Measurements from ENCODE around the gene CCDC40.

The CCDC40 gene

GRCh38 chr17:80000981-80001775, 35.3 kb upstream of the CCDC40 start:
- no peak for DNase-seq (ENCODE audit: low read depth)

- DNase-seq (ENCODE audit: low read depth): no peak
These were observed 34.3 kb upstream of the CCDC40 start for GRCh38 chr17:80002070-80002641.

DNA sequence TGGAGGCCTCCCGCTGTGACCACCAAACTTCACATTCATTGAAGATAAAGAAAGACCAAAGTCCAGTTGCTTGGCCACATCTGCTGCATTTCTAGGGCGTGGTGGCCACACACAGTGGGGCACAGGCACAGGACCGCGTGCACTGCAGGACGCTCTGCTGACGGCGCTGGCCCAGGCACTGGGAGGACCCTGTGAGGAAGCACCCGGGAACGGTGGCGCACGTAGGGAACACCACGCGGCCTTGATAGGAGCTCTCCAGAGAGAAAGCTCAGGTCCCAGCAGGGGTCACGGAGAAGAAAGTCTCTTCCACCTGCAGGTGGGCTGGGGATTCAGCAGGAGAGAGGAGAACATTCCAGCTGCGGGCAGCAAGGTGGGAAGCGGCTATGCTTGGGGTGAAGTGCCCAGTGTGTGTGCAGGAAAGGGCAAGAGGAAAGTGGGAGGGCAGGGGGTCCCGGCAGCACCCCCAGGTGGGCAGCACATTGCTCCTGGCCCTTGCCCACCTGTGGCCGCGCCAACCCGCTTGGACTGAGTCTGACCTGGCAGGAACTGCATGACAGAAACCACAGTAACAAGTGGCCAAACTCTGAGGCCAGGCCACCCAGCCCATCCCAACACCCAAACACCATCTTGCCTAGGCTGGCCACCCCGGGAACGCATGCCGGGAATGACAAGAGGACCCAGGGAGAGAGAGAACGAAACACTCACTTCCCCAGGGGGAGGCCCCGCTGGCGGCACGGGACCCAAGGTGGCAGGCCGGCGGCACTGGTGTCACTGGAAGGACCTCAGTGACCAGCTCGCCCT, 33.6 kb upstream of the CCDC40 start:
- DNase-seq (ENCODE audit: low read depth): no peak

DNA sequence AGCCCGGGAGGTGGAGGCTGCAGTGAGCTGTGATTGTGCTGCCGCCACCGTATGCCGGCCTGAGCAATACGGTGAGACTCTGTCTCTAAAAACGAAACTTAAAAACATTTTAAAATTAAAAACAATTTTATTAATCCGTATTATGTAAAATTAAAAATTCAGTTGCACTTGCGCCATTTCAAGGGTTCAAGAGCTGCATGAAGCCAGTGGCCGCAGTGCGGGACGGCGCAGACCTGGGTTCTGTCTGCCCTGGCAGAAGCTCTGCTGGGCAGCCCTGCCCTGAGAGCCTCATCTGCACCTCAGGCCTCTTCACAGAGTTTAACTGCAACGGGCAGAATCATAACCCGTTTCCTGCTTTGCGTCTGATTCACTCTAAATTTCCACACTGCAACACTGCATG, 32.5 kb upstream of the CCDC40 start:
- no peak for DNase-seq (ENCODE audit: low read depth)

DNA sequence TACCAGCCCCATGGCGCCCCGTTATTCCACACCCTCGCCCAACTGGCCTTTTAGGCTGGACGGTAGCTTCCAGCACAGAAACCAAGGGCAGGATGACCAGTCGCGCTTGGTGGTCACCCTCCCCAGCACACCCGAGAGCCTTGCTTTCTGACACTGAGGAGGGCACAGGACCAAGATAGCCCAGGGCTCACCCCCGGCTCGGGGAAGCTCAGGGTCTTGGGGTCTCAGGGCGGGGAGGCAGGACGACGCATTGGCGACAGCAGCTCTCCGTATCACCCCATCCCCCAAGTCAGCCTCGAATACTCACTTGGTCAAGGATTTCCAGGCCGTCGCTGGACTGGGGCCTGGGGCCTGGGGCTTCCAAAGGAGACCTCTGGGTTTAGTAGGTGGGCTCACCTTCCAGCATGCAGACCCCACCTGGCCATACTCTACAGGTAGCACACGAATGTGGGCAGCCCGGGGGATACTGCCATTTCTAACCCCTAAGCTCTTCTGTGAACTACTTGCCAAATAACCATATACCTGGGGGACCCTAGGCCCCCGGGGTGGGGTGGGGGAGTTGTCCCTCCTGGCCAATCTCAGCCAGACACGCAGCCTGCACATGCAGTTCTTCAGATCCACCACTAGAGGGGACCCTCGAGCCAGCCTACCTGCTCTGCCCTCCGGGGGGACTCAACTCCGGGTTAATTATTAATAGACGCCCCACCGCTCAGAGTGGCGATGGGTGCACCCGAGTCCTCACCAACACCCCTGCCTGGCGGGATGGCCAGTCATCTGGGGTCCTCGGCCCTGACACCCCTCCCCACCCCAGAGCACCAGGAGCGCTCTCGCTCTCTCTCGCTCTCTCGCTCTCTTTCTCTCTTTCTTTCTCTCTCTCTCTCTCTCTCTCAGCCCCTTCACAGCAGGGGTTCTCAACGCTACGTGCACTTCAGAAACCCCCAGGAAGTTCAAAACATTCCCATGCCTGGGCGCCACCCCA, 30.8 kb upstream of the CCDC40 start:
- DNase-seq (ENCODE audit: low read depth): no peak

DNA sequence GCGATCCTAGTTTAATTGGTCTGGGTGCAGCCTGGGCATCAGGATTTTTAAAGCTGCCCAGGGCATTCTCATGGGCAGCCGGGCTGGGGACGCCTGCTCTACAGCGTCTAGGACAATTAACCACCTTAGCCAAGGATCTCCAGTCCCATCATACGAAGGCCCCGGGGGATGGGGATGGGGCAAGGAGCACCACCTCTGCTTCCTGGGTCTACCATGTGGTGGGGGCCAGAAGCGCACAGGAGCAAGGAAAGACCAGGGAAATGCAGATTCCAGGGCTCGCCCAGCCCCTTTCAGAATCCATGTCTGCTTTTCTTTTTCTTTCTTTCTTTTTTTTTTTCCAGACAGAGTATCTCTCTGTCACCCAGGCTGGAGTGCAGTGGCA, 30.1 kb upstream of the CCDC40 start:
- no peak for DNase-seq (ENCODE audit: low read depth)

DNA sequence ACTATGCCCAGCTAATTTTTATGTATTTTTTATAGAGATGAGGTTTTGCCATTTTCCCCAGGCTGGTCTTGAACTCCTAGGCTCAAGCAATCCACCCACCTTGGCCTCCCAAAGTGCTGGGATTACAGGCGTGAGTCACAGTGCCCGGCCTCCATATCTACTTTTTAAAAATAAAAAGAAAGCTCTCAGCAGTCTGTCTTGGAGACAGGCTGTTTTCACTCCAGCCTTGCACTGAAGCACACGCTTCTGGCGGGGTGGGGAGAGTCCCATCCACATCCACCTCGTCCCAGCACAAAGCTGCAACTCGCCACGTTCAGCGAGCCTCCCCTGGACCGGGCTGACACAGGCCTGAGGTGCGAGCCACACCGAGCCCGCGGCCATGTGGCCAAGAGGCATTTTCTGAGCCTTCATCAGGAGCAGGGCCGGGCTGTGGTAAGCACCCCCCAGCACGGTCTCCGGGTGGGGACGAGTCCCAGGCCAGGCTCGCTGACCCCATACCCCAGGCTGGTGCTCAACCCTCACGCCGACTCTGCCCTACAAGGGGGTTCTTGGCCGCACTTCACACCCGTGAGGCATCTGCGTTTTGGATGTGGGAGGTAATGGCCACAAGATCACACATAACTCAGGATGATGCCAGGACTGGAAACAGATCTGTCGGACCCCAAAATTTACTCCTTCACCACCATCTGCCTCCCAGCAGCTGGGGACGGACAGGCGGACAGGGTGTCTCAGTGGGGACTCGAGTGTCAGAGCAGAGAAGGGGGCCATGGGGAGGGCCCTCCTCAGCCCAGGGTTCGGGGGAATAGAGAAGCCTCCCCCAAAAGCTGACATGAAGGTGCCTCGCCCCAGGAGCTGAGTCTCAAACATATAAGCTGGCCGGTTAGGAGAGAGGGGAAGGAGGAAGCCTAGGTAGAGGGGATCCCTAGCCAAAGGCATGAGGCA, 29.4 kb upstream of the CCDC40 start:
- no peak for DNase-seq (ENCODE audit: low read depth)

- no peak for DNase-seq (ENCODE audit: low read depth)
These were observed 28.5 kb upstream of the CCDC40 start for GRCh38 chr17:80007939-80008338.

- DNase-seq (ENCODE audit: low read depth): no peak
These were observed 28.0 kb upstream of the CCDC40 start for GRCh38 chr17:80008383-80008840.

- DNase-seq (ENCODE audit: low read depth): no peak
These were observed 27.6 kb upstream of the CCDC40 start for GRCh38 chr17:80008848-80009247.

DNA sequence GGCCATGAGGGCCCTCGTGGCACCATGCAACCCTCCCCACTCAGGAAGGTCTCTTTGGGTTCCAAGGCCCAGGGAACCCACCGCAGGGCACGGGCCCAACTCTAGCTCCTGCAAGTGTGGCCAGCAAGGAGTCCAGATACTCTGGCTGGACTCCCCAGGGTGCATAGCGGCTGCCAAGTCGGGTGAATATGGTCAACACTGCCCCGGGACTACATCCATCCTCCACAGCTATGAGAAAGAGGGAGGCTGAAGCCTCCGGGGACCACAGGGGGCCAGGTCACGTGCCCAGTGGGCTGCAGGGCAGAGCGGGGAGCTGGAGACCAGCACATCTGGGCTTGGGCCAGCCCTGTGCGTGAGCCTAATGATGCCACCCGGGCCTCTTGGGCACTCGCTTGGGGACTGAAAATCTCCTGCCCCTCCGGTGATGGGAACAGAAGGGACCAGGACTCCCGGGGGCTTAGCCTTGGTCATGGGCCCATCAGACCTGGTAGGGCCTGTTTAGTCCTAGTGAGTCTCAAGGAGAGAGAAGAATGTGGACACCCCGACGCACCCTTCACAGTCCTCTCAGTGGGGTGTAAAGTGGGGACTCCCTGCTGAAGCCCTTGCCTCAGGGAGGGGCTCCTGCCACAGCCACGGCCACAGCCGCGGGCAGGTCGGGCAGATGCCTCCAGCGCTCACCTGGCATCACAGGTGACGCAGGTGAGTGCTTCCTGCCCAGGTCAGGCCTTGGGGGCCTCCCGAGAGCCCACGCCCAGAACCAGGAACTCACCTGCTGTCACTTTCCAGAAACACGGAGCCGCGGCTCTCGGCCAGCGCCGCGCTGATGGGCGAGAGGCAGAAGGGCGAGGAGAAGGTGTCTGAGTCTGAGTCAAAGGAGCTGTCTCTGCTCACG, 26.8 kb upstream of the CCDC40 start:
- DNase-seq (ENCODE audit: low read depth): no peak

DNA sequence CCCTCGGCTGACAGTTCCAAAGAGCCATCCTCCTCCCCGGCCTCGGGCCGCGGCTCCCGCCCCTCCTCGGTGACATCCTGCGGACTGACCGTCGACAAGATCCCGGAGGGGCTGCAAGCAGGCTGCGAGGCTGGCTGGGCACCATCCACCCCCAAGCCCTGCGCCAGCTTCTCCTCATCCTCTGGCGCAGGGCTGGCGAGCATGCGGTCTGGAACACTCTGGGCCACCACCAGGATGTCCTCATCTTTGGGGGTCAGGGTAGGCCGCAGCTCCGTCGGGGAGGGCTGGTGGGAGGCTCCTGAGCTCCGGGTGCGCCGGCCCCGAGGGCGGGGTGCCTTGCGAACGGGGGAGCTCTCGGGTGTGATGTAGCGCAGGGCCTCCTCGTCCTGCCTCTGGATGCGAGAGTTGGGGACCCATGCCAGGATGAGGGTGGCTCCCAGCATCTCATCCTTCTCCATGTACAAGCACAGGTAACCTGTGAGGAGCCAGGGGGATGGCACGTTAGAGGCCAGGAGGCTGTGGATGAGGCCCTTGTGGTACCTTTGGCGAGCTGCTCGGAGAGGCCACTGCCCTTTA, 26.1 kb upstream of the CCDC40 start:
- no peak for DNase-seq (ENCODE audit: low read depth)

DNA sequence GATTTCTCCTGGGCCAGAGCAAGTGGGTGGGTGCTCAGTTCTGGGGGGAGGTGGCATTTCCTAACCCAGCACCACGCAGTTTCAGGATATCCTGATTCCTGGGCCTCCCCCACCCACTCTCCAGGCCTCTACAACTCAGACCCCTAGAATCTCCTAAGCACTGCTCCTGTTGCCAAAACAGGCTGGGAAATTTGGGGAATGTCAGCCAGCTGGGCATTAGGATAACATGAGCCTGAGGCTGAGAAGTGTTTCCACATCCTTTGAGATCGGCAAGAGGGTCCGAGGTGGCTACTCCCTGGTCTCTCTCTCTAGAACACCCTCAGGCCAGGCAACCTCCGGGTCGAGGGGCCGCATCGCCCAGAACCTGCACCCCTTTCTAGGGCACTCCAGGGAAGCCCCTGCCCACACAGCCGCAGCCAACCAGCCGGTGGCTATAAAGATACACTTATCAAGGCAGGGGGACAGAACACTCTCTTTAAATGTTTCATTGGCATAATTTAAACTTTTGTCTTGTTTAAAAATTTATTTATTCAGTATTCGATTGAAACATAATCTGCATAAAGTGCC, 24.4 kb upstream of the CCDC40 start:
- DNase-seq (ENCODE audit: low read depth): no peak

- DNase-seq (ENCODE audit: low read depth): no peak
These were observed 23.4 kb upstream of the CCDC40 start for GRCh38 chr17:80012765-80013741.

- DNase-seq (ENCODE audit: low read depth): no peak
These were observed 19.0 kb upstream of the CCDC40 start for GRCh38 chr17:80017226-80018010.

DNA sequence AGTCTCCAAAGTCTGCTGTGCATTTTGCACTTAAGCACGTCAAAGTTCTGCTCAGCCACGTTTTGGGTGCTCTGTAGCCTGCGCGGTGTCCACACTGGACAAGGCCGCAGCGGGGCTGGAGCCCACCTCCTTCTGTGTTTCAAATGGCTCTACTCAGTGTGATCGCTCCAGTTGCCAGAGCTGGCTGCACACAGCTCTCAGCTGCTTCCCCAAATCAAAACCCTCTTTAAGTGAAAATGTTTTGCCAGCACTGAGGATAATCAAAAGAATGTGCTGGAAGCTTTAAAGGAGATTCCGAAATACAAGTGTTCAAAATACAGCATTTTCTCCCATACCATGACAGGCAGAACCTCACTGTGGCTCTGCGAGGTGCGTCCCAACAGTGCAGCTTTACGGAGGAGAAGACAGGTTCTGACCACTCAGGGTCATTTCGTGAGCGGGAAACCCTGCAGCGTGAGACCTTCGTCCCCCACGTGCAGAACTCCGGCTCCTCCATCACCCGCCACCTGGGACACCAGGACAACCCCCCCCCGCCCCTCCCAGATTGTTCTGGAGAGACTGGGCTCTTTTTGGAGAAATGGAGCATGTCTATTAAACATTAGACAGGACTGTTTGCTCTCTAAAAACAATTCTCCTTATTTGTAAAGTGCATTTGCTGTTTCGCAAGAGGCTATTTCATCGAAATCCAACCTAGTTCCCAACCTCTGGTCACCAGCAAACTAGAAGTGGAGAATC, 17.4 kb upstream of the CCDC40 start:
- DNase-seq (ENCODE audit: low read depth): no peak
